Measurements from ENCODE around the gene SULF2.

Gene SULF2

DNA sequence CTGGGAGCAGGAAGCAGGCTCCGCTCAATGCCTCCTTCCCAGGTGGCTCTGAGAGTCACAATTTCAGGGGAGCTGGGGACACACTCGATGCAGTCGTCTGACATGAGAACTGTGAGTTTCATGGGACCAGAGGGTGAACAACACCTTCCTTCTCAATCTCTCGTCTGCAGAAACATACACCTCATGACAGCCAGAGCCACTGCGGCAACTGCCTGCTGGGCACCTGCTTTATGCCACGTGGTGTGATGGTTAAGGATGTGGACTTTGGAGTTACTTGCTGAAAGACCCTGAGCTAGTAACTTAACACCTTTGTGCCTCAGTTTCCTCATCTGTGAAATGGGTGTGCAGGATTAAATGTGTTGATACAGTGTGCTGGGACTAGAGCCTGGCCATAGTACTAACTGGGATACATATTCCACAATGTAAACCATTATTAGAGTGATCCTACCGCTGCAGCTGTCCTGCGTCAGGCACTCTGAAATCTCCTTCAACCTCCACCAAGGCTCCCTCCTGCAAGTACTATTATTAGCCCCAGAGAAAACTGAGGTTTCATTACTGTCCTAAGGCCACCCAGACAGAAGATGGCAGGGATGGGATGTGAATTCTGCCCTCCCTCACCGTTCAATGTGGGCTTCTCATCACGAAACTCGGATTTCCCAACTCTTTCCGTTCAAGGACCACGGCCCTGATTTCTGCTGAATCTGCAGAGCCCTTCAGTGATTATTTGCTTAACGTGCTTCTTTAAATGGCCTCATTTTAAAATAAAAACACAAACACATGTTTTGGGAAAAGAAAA is 24.4 kb downstream of the SULF2 start:
- Histone ChIP-seq H3K4me1 (ENCODE audit: control insufficient read depth, insufficient read depth, low read length) (peaks cover 29% of the 10 kb centered on the region), H3K9me3 (ENCODE audit: control insufficient read depth, insufficient read depth, low read depth, low read length) (no peaks in the 10 kb centered on the region), H3K27ac (ENCODE audit: low read depth, low read length) (no peak overlapping the region), H3K36me3 (ENCODE audit: control insufficient read depth, insufficient read depth, low read length) (peaks cover 13% of the 10 kb centered on the region), H3K27me3 (ENCODE audit: control insufficient read depth, insufficient read depth, low read length) (no peaks in the 10 kb centered on the region), H3K9ac (ENCODE audit: low read length) (no peak overlapping the region), H3K4me3 (ENCODE audit: low read depth, low read length) (no peak overlapping the region)

DNA sequence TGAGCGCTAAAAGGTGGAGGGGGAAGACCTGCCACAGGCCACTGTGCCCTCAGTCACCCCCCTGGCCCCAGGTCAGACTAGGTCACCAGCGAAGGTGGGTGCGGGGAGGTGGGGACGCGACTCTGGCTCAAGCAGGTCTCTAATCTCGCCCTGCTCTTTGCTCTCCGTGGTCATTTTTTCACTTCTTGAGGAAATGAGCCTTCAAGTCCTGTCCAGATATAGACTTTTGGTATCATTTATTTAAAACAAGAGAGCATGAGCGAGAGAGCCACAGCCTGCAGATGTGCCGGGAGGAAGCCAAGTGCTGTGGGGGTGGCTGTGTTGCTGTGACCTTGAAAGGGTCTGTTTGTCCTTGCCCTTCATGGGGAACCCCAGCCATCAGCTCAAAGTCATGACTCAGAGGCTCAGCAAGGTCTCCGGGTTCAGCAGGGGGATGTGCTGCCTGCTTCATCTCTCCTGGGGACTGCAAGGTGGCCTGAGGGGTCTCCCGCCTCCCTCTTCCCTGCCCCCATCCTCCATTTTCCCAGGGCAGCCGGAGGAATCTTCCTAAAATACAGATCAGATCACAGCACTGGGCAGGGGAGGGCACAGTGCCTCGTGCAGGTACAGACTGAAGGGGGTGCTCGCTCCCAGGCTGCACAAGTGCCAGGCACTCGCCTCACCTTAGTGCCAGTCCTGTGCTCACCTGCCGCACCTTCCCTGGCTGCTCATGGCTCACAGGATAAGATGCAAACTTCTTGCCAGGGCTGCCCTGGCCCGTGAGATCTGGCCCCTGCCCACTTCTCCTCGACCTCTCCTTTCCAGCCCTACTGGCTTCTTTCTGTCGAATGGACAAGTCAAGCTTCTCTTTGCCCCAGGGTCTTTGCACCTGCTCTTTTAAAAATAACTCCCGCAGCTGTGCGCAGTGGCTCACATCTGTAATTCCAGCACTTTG is 26.5 kb downstream of the SULF2 start:
- H3K36me3 ChIP-seq (ENCODE audit: control insufficient read depth, insufficient read depth, low read length), result peaks cover 10% of the 10 kb centered on the region
- H3K9ac ChIP-seq (ENCODE audit: low read length), result no peak overlapping the region
- H3K4me1 ChIP-seq (ENCODE audit: control insufficient read depth, insufficient read depth, low read length), result peaks cover 25% of the 10 kb centered on the region
- H3K4me3 ChIP-seq (ENCODE audit: low read depth, low read length), result no peak overlapping the region
- H3K27ac ChIP-seq (ENCODE audit: low read depth, low read length), result no peak overlapping the region
- H3K9me3 ChIP-seq (ENCODE audit: control insufficient read depth, insufficient read depth, low read depth, low read length), result no peaks in the 10 kb centered on the region
- H3K27me3 ChIP-seq (ENCODE audit: control insufficient read depth, insufficient read depth, low read length), result no peaks in the 10 kb centered on the region

DNA sequence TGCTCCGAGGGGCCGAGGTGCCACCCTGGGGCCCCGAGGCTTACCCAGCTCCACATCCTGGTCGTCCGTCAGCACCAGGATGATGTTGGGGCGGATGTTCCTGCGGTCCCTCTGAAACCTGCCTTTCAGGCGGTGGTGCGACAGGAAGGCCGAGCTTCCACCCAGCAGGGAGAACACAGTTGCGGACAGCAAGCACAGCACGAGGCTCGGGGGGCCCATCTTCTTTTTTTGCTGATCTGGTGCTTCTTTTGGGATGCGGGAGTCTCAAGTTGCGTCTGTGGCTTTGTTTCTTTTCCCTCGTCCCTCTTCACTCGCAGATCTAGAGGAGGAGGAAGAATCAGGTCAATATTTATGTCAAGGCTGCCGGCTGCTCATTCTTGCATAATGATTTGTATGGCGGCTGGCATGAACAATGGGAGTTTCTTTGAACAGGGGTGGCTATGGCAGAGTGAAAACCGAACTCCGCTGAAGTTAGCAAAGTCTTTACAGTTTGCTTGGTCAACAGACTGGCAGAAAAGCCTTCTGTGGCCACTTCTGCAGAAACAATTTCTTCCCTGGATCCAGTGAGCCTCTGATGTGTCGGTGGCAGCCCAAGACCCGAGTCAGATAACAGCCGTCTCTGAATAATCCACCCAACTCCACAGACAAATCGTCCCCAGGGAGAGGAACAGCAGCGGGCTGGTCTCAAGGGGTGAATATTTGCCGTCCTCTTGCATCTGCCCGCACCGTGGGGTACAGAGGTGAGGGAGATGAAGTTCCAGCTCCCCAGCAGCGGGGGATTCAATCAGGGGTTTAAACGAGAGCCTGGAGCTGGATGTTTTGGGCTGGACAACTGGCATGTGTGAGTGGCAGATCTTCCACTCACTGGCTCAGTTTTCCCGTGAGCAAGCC is 27.9 kb downstream of the SULF2 start:
- Histone ChIP-seq H3K27ac (ENCODE audit: low read depth, low read length) (no peak overlapping the region), H3K9ac (ENCODE audit: low read length) (no peak overlapping the region)

DNA sequence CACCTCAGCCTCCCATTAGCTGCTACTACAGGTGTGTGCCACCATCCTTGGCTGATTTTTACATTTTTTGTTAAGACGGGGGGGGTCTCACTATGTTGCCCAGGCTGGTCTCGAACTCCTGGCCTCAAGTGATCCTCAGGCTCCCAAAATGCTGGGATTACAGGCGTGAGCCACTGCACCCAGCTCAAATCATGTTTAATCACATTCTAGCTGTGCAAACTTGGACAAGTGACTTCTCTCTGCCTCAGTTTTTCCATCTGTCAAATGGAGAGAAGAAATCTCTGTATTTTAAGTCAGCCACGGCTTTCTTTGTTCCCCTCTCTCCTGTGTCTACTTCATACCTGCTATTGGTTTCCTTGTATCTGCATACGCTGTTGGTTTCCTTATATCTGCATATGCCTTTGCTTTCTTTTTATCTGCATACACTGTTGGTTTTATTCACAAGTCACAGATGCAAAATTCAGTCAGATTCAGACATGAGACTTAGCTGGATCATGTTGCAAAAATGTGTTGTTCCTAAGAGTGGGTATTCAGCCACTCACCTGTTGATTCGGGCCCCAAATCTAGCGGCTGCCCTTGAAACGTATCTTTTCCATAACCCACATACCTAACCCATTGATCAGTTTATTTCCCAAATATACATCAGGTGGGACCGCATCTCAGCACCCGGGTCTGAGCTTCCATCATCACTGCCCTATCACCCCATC is 30.2 kb downstream of the SULF2 start:
- peaks cover 20% of the 10 kb centered on the region for H3K36me3 ChIP-seq (ENCODE audit: control insufficient read depth, insufficient read depth, low read length)
- no peaks in the 10 kb centered on the region for H3K27me3 ChIP-seq (ENCODE audit: control insufficient read depth, insufficient read depth, low read length)

More for the DNA sequence above, 27.9 kb downstream of the SULF2 start:
- Histone ChIP-seq H3K4me3 (ENCODE audit: low read depth, low read length) (no peak overlapping the region), H3K27me3 (ENCODE audit: control insufficient read depth, insufficient read depth, low read length) (no peaks in the 10 kb centered on the region), H3K4me1 (ENCODE audit: control insufficient read depth, insufficient read depth, low read length) (peaks cover 25% of the 10 kb centered on the region), H3K9me3 (ENCODE audit: control insufficient read depth, insufficient read depth, low read depth, low read length) (no peaks in the 10 kb centered on the region), H3K36me3 (ENCODE audit: control insufficient read depth, insufficient read depth, low read length) (peaks cover 10% of the 10 kb centered on the region)

DNA sequence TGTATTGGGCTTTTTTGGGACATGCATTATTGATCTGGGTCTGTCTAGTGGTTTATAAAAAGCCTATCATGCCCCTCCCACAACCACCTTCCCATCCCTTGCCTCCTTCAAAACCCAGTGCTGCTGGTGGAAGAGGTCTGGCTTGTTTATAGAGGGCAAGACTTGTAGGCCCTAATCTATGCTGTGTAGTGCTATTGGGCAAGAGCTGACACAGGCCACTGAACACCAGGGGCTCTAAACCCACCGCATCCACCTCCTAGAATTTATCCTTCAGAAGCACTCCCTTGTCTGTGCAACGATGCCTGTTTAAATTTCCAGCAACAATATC is 30.9 kb downstream of the SULF2 start:
- Histone ChIP-seq H3K4me1 (ENCODE audit: control insufficient read depth, insufficient read depth, low read length) (peaks cover 14% of the 10 kb centered on the region), H3K4me3 (ENCODE audit: low read depth, low read length) (no peak overlapping the region), H3K9me3 (ENCODE audit: control insufficient read depth, insufficient read depth, low read depth, low read length) (no peaks in the 10 kb centered on the region), H3K27me3 (ENCODE audit: control insufficient read depth, insufficient read depth, low read length) (no peaks in the 10 kb centered on the region), H3K36me3 (ENCODE audit: control insufficient read depth, insufficient read depth, low read length) (peaks cover 20% of the 10 kb centered on the region), H3K27ac (ENCODE audit: low read depth, low read length) (no peak overlapping the region), H3K9ac (ENCODE audit: low read length) (no peak overlapping the region)

More for the DNA sequence above, 30.2 kb downstream of the SULF2 start:
- Histone ChIP-seq H3K4me3 (ENCODE audit: low read depth, low read length) (no peak overlapping the region), H3K9ac (ENCODE audit: low read length) (no peak overlapping the region), H3K27ac (ENCODE audit: low read depth, low read length) (no peak overlapping the region), H3K9me3 (ENCODE audit: control insufficient read depth, insufficient read depth, low read depth, low read length) (no peaks in the 10 kb centered on the region), H3K4me1 (ENCODE audit: control insufficient read depth, insufficient read depth, low read length) (peaks cover 18% of the 10 kb centered on the region)

DNA sequence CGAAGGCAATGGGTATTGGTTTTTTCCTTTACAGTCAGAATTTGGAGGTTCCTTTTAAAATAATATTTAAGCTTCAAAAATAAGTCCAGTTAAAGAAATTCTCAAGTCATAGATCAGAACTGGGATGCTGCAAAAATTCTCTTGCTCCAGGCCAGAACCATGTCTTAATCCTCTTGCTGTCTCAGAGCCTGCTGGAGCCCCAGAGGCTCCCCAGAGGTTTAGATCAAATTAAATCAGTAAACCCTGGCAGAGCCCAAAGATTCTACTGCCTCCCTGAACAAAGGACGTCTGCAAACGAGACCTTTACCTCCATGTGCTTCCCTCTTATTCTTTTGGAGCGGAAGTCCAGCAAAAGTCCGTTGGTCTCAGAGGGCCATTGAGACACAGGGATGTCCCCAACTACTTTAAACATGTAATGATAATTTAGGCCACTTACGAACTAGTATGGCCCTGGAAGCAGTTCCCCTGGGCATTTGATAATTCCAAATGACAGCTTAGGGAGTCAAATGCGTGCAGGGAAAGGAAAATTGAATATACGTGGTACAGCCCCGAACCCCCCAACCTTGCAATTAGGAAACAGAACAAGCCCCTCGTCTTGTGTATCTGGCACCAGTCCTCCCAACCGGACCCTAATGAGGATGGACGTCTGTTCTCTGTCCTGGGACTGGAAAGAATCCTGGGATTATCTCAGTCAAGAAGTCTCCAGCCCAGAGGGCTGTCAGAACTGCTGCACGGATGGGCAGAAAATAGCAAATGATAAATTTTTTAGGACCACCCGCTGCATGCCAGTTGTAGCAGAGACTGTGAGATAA is 31.5 kb downstream of the SULF2 start:
- H3K4me3 ChIP-seq (ENCODE audit: low read depth, low read length), result no peak overlapping the region
- no peaks in the 10 kb centered on the region for H3K27me3 ChIP-seq (ENCODE audit: control insufficient read depth, insufficient read depth, low read length)
- peaks cover 11% of the 10 kb centered on the region for H3K4me1 ChIP-seq (ENCODE audit: control insufficient read depth, insufficient read depth, low read length)
- H3K27ac ChIP-seq (ENCODE audit: low read depth, low read length), result no peak overlapping the region
- peaks cover 20% of the 10 kb centered on the region for H3K36me3 ChIP-seq (ENCODE audit: control insufficient read depth, insufficient read depth, low read length)
- no peaks in the 10 kb centered on the region for H3K9me3 ChIP-seq (ENCODE audit: control insufficient read depth, insufficient read depth, low read depth, low read length)
- H3K9ac ChIP-seq (ENCODE audit: low read length), result no peak overlapping the region

DNA sequence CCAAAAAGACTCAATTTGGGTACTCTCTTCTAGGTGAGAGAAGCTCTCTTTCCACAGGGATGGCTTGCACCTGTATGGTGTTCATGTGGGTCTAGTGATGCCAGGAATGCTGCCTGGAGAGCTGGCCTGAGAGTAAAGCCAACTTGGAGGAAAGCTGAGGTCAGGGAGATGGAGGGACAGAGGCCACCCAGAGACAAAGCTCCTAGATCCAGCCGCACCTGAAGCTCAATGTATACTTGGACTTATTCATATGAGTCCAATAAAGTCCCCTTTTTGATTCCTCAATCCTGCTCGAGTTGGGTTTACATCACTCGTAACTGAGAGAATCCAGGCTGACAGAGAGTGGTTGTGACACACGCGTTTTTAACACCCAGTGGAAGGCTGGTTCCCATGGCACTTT is 33.8 kb downstream of the SULF2 start:
- peaks cover 16% of the 10 kb centered on the region; the same call in 1 of the 2 replicates for H3K36me3 ChIP-seq (ENCODE audit: control insufficient read depth, insufficient read depth, low read length)
- H3K9ac ChIP-seq (ENCODE audit: low read length), result no peak overlapping the region
- H3K27ac ChIP-seq (ENCODE audit: low read depth, low read length), result no peak overlapping the region
- no peaks in the 10 kb centered on the region for H3K9me3 ChIP-seq (ENCODE audit: control insufficient read depth, insufficient read depth, low read depth, low read length)
- no peaks in the 10 kb centered on the region for H3K4me1 ChIP-seq (ENCODE audit: control insufficient read depth, insufficient read depth, low read length)
- no peaks in the 10 kb centered on the region for H3K27me3 ChIP-seq (ENCODE audit: control insufficient read depth, insufficient read depth, low read length)
- H3K4me3 ChIP-seq (ENCODE audit: low read depth, low read length), result no peak overlapping the region

DNA sequence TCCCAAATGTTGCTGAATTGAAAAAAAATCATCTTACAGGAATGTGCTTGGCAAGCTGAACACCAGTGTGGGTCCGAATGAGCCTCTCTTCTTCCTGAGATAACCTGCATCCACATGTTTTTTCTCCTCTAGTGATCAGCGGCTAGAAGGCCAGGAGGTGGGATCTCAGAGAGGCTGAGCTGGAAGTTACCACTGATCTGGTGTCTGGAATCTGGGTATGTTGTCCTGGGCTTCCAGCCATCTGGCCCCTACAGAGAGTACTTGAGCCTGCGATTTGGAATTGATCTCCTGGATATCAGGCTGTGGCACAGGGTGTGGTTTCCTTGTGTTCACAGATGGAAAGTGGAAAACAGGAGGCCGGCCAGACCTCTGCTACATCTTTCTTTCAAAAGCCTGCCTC is 35.9 kb downstream of the SULF2 start:
- Histone ChIP-seq H3K9ac (ENCODE audit: low read length) (no peak overlapping the region), H3K27me3 (ENCODE audit: control insufficient read depth, insufficient read depth, low read length) (no peaks in the 10 kb centered on the region), H3K4me3 (ENCODE audit: low read depth, low read length) (no peak overlapping the region), H3K36me3 (ENCODE audit: control insufficient read depth, insufficient read depth, low read length) (peaks cover 10% of the 10 kb centered on the region; the same call in 1 of the 2 replicates), H3K9me3 (ENCODE audit: control insufficient read depth, insufficient read depth, low read depth, low read length) (no peaks in the 10 kb centered on the region), H3K27ac (ENCODE audit: low read depth, low read length) (no peak overlapping the region), H3K4me1 (ENCODE audit: control insufficient read depth, insufficient read depth, low read length) (no peaks in the 10 kb centered on the region)

DNA sequence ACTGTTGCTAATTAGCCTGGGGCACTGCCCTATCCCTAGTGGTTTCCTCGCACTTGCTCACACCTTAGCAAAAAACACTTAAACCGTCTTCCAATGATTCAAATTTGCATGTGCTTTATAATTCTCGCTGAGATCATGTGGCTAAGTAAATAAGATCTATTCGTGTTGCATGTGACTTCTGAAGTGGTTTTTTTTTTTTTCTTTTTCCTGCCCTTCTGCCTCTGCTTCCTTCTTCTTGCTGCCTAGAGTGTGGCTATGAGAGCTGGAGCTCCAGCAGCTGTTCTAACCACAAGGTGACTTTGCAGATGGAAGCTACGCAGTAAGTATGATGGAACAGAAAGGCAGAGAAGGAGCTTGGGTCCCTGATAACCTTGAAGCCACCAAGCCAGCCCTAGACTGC is 36.5 kb downstream of the SULF2 start:
- Histone ChIP-seq H3K27me3 (ENCODE audit: control insufficient read depth, insufficient read depth, low read length) (no peaks in the 10 kb centered on the region), H3K9ac (ENCODE audit: low read length) (no peak overlapping the region), H3K9me3 (ENCODE audit: control insufficient read depth, insufficient read depth, low read depth, low read length) (no peaks in the 10 kb centered on the region), H3K36me3 (ENCODE audit: control insufficient read depth, insufficient read depth, low read length) (peaks cover 10% of the 10 kb centered on the region; the same call in 1 of the 2 replicates), H3K27ac (ENCODE audit: low read depth, low read length) (no peak overlapping the region), H3K4me3 (ENCODE audit: low read depth, low read length) (no peak overlapping the region), H3K4me1 (ENCODE audit: control insufficient read depth, insufficient read depth, low read length) (no peaks in the 10 kb centered on the region)
